Stimulated activated CD4-positive, alpha-beta T cell treated with anti-CD3 and anti-CD28 coated beads, Interleukin-15, amount 100 ng/mL, for 1 hour (primary cell): ENCODE data around the gene SPSB3.
A peak's percentile ranks its signal among the peaks of the same experiment; 100 is the strongest.

Experiments
- DNase-seq, 2 donors: peaks; one replicate each; pipeline ENCODE4 v3.0.0-alpha.2; 2020; ENCODE audit warnings: low read depth in 1 of 2, low spot score in 1 of 2

Gene SPSB3

DNA sequence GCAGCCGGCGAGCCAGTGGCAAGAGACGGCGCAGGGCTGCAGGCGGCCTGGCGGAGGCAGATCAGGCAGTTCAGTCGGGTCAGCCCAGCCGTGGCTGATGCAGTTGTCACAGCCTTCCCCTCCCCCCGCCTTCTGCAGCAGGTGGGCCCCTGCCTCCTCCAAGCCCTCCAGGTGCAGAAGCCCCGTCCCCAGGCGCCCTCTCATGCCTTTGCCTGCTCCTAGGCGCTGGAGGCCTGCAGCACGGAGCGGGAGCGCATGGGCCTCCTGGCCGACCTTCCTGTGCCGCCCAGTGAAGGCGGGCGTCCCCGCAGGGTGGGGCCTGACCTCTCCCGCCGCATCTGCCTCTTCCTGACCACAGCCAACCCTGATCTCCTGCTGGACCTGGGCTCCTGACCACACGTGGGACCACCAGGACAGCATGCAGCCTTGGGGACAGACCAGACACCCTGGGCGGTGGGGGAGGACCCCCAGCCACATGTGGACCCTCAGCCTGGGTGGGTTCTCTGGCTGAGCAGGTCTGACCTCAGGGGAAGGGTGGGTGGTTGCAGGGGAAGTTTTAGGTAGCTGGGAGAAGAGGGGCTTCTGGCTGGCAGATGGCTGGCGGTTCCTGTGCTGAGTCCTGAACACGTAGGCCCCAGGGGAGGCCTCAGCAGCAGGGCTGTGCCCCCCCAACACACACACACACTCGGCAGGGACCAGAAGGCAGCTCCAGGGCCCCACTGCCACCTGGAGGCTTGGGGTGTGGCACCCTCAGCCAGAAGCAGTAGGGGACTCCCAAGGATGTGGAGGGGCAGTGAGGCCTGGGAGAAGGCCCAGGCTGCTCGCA is 6.3 kb downstream of the SPSB3 start:
- no peak for DNase-seq

DNA sequence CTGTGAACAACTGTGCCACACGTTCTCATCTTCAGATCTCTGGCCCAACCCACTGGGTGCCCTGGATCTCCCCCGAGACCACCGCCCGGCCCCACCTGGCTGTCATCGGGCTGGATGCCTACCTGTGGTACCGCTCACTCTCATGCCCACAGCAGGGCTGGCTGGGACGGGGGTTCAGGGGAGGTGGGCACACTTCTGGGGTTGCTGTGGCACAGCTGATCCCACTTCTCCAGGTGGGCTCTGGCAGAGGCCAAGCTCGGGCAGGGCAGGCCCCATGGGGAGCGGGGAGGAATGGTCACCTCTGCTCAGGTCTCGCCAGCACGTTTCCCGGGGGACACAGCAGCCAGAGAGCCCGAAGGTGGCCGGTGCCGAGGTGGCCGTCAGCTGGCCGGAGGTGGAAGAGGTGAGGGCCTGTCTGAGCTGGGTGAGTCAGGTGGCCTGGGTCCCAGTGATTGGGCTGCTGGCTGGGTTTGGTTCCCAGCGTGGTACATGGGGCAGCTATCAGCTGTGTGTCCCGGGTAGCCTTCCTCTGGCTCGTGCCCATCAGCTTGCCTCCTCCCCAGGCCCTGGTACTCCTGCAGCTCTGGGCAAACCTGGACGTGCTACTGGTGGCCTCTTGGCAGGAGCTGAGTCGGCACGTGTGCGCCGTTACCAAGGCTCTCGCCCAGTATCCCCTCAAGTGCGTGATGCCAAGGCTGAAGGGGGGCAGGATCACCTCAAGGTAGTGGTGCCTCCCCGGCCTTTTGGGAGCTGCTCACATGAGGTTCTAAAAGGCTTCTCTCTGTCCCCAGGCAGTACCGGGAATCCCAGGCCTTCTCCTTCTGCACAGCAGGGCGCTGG is 7.1 kb downstream of the SPSB3 start:
- DNase-seq, result no peak

DNA sequence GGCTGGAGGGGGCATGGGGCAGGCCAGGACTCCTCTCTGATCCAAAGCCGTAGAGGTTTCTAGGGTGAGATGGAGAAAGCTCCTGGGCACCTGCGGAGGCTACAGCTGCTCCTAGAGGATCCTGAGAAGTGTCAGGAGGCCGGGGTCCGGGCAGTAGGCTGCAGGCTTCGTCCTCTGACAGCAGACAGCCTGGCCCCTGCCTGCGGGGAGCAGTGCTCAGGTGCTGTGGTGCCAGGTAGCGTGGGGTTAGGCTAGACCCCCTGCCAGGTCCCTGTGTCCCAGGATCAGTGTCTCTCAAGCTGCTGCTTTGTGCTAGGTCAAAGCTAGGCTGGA is 8.0 kb downstream of the SPSB3 start:
- DNase-seq, result no peak

- no peak for DNase-seq
Observed at GRCh38 chr16:1773703-1774447, 8.5 kb downstream of the SPSB3 start.

DNA sequence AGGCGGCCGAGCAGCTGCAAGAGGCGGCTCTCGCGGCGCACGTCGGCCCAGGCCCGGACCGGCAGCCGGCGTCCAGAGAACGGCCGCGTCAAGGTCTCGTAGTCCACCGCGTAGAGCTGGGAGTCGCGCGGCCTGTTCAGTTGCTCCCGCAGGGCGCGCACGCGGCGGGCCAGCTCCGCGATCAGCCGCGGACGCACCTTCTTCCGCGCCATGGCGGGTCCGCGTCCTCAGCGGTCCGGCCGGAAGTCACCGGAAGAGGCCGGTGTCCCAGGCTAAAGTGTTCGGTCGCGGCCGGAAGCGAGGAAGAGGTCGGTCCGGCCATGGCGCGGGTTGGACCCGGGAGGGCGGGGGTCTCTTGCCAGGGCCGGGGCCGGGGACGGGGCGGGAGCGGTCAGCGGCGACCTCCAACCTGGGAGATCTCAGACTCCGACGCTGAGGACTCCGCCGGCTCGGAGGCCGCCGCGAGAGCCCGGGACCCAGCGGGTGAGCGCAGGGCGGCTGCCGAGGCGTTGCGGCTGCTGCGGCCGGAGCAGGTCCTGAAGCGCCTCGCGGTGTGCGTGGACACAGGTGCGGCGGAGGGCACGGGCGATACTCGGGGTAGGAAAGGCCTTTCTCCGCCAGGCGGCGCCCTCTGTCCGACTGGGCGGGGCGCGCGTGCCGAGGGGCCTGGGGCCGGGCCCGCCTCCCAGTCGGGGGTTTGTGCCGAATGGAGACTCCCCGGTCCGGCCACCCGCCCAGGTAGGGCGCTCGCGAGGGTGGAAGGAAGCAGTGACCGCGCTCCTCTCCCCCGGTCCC is 9.3 kb downstream of the SPSB3 start, which contains the start of gene MRPS34:
MRPS34 (minus strand) TSS at position 227 of the 795 bp plus-strand sequence; CDS start at position 212, 15 bp downstream.
- DNase-seq, result peak; percentile 55 to 68

DNA sequence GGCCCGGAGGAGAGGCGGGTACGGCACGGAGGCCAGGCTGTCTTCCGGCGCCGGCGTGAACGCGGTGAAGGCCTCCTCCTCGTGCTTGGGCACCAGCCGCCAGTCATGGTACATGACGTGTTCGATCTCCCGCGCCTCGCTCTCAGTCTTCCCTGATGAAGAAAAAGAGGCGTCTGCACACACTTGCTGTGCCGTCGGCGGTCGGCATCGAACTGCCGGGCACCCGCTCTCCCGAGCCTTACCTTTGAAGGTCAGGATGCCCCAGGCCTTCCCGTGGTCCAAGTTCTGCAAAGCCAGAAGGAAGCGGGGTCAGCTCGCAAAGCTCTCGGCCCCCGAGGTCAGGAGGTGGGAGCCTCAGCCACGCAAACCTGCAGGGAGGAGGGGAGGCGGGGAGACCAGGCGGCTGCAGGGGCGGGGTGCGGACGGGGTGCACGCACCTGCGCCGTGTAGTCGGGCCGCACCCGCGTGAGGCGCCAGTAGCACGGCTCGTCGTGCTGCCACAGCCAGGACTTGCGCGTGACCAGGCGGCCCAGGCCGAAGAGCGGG is 9.9 kb downstream of the SPSB3 start, which contains the start of gene EME2:
EME2 (plus strand) TSS at position 449 of the 546 bp plus-strand sequence. CDS start 418 bp downstream, outside the sequence.
- DNase-seq, result peak in 1 of 2 donors; percentile 31

DNA sequence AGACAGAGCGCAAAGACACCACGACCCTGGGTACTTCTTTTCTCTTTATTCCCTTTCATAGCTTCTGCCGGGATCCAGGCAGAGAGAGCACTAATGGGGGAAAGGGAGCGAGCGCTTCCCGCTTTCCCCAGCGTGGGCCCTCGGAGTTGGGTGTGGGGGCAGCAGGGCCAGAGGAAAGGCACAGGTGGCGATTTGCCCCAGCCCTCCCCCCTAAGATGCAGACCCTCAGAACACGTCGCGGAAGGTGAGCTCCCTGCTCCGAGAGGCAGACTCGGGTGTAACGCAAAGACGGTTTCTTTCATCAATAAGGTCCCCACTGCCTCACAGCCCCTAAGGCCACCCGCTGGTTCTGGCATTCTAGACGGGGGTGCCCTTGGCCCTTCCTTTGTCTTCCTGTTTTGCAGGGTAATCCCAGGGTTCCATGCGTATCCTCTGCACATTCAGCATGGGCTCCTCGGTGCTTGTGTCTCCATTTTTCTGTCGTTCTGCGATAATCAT is 10.5 kb downstream of the SPSB3 start:
- no peak for DNase-seq

GRCh38 chr16:1771188-1771863 is 11.0 kb downstream of the SPSB3 start, which contains the start of gene NME3:
Gene NME3, minus strand, starts transcription at chr16:1771543. Its CDS starts 9 bp downstream, at chr16:1771534.
- DNase-seq, result peak; percentile 62 to 75

DNA sequence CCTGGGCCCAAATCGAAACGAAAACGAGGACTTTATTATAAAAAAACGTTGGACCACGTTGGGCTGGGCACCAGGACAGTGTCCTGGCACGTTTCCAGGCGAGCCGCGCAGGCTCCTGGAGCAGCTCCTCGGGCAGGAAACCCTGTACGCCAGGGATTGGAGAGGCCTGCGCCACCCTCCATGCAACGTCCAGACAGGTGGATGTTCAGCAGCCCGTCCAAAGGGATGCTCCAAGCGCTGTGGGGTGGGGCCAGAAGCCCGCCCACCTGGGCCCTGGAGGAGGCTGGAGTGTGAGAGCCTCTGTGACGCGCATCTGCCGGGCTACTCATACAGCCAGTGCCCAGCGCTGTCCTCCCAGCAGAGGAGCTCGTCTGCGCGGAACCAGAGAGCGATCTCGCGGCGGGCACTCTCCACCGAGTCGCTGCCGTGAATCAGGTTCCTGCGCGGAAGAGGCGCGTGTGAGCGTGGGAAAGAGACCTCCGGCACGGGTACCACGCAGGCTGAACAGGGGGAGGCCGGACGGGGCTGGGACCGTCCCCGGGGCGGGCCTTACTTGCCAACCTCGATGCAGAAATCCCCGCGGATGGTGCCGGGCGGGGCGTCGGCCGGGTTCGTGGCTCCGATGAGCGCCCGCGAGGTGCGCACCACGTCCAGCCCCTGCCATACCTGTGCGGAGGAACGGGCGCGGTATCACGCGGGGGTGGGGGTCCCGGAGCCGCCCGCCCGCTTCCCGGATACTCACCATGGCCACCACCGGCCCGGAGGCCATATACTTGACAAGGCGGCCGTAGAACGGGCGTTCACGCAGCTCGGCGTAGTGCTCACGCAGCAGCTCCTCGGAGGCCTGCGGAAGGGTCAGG is 11.8 kb downstream of the SPSB3 start:
- DNase-seq, result peak in 1 of 2 donors; percentile 57

GRCh38 chr16:1769402-1770300 is 12.7 kb downstream of the SPSB3 start:
- no peak for DNase-seq

- no peak for DNase-seq
Observed at GRCh38 chr16:1768767-1769401, 13.5 kb downstream of the SPSB3 start.

GRCh38 chr16:1768061-1768766 is 14.2 kb downstream of the SPSB3 start:
- DNase-seq, result no peak

DNA sequence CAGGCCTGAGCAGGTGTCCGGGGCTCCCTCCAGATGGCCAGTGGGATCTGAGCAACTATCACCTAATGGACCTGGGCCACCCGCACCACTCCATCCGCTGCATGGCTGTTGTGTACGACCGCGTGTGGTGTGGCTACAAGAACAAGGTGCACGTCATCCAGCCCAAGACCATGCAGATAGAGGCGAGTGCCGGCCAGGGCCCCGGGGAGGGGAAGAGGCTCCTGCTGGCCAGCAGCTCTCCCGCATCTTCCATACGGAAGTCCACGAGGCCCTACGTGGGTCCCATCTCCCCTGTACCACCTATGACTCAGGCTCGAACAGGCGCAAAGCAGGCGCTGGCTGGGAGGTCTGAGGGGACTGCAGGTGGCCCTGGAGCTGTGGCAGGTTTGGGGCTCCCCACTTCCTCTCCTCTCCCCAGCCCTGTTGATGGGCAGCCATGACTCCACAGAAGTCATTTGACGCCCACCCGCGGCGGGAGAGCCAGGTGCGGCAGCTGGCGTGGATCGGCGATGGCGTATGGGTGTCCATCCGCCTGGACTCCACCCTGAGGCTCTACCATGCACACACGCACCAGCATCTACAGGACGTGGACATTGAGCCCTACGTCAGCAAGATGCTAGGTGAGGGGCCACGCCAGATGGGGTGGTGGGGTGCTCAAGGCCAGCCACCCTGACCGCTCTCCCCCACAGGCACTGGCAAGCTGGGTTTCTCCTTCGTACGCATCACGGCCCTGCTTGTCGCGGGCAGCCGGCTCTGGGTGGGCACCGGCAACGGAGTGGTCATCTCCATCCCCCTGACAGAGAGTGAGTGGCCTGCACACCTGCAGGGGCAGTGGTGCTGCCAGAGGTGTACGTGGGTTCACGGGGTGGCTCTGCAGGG is 15.0 kb downstream of the SPSB3 start:
- no peak for DNase-seq

- DNase-seq, result no peak
Observed at GRCh38 chr16:1766701-1767100, 15.7 kb downstream of the SPSB3 start.

DNA sequence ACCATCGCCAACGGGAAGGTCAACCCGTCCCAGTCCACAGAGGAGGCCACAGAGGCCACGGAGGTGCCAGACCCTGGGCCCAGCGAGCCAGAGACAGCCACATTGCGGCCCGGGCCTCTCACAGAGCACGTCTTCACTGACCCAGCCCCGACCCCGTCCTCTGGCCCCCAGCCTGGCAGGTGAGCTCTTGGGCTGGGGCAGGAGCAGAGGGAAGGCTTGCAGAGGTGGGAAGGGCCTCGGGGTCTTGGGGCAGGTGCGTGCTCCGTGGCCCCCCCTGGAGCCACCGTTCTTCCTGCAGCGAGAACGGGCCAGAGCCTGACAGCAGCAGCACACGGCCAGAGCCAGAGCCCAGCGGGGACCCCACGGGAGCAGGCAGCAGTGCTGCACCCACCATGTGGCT is 16.1 kb downstream of the SPSB3 start:
- DNase-seq, result no peak
